ENCODE results near the gene NRF1. TPM values are rescaled to one million over a fixed set of nuclear protein-coding genes. Genes with fewer than 3 reads are reported as not detected.

The NRF1 gene
- total RNA-seq, 4 donors from 2014 or later: 16.9 to 37.1 (median 27.0) TPM

GRCh38 chr7:129786825-129787563 lies 175.5 kb downstream of the NRF1 start:
- DNase-seq: no peak
- Histone ChIP-seq H3K27ac (no peak overlapping the region), H3K9me3 (no peaks in the 10 kb centered on the region), H3K27me3 (peaks cover 32% of the 10 kb centered on the region), H3K4me1 (peaks cover 6 to 21% of the 10 kb centered on the region in 2 donors), H3K4me3 (replicated peaks in 1 of 3) (no peak overlapping the region), H3K36me3 (no peaks in the 10 kb centered on the region)
- no peak for TF ChIP-seq CTCF (IDR thresholded peaks at IDR 0.05)
- TF ChIP-seq POLR2A (IDR thresholded peaks at IDR 0.05): no peak
- intact Hi-C loops (cut with DNase I): no loop called here
- WGBS, 2 donors: 52 to 55% methylated on average over 12 to 13 of the region's 13 CpGs

- Histone ChIP-seq H3K27me3 (peaks cover 20% of the 10 kb centered on the region), H3K4me1 (peaks cover 0 to 14% of the 10 kb centered on the region in 2 donors), H3K9me3 (no peaks in the 10 kb centered on the region), H3K36me3 (no peaks in the 10 kb centered on the region), H3K4me3 (replicated peaks in 1 of 3) (no peak overlapping the region), H3K27ac (no peak overlapping the region)
- TF ChIP-seq POLR2A (IDR thresholded peaks at IDR 0.05) (no peak), CTCF (IDR thresholded peaks at IDR 0.05) (no peak)
- intact Hi-C loops (cut with DNase I): no loop called here
- no peak for DNase-seq
- WGBS, 2 donors: 85 to 95% methylated on average over 6 of the region's 6 CpGs
Measured at GRCh38 chr7:129789000-129789399, 177.5 kb downstream of the NRF1 start.

- no peak for TF ChIP-seq POLR2A (IDR thresholded peaks at IDR 0.05)
- no peak for TF ChIP-seq CTCF (IDR thresholded peaks at IDR 0.05)
- peaks cover 0 to 14% of the 10 kb centered on the region in 2 donors for H3K4me1 ChIP-seq
- H3K9me3 ChIP-seq: no peaks in the 10 kb centered on the region
- H3K27me3 ChIP-seq: peaks cover 13% of the 10 kb centered on the region
- no peak overlapping the region for H3K27ac ChIP-seq
- no peak for DNase-seq
- H3K4me3 ChIP-seq (replicated peaks in 1 of 3): no peak overlapping the region
- WGBS, 2 donors: 43 to 79% methylated on average over 1 of the region's 1 CpG
- H3K36me3 ChIP-seq: no peaks in the 10 kb centered on the region
- intact Hi-C loops (cut with DNase I): no loop called here
Measured at GRCh38 chr7:129789652-129790051, 178.1 kb downstream of the NRF1 start.

- Histone ChIP-seq H3K36me3 (no peaks in the 10 kb centered on the region), H3K27me3 (peaks cover 8% of the 10 kb centered on the region), H3K4me3 (replicated peaks in 1 of 3) (no peak overlapping the region), H3K4me1 (peaks cover 0 to 9% of the 10 kb centered on the region in 2 donors), H3K27ac (no peak overlapping the region), H3K9me3 (no peaks in the 10 kb centered on the region)
- 78 to 85% methylated on average over 6 of the region's 6 CpGs for WGBS, 2 donors
- TF ChIP-seq CTCF (IDR thresholded peaks at IDR 0.05): no peak
- no peak for TF ChIP-seq POLR2A (IDR thresholded peaks at IDR 0.05)
- intact Hi-C loops (cut with DNase I): no loop called here
- no peak for DNase-seq
Measured at GRCh38 chr7:129790136-129790535, 178.6 kb downstream of the NRF1 start.

GRCh38 chr7:129792721-129793120 lies 181.2 kb downstream of the NRF1 start:
- no peaks in the 10 kb centered on the region for H3K9me3 ChIP-seq
- H3K36me3 ChIP-seq: no peaks in the 10 kb centered on the region
- intact Hi-C loops (cut with DNase I): no loop called here
- no peak overlapping the region for H3K4me3 ChIP-seq (replicated peaks in 1 of 3)
- no peaks in the 10 kb centered on the region for H3K27me3 ChIP-seq
- H3K27ac ChIP-seq: no peak overlapping the region
- H3K4me1 ChIP-seq: no peaks in the 10 kb centered on the region
- WGBS, 2 donors: 80 to 86% methylated on average over 9 of the region's 9 CpGs
- no peak for DNase-seq
- TF ChIP-seq CTCF (IDR thresholded peaks at IDR 0.05) (no peak), POLR2A (IDR thresholded peaks at IDR 0.05) (no peak)

Measured in thyroid gland (tissue), 4 donors.